ENCODE measurements around the gene MPZL1.

GRCh38 chr1:167707942-167708341 lies 13.8 kb upstream of the MPZL1 start:
- TF ChIP-seq CTCF (IDR thresholded peaks at IDR 0.05) (no peak), POLR2A (IDR thresholded peaks at IDR 0.05) (no peak)

Data from ovary (tissue), 3 donors.